Adrenal gland (tissue), 12 donors: ENCODE results near the gene SCOC. TPM values are rescaled to one million over a fixed set of nuclear protein-coding genes. Genes with fewer than 3 reads are reported as not detected.

ENCODE experiments used
- DNase-seq, 7 donors: peaks; one replicate each; pipeline ENCODE4 v3.0.0-alpha.2; 2019 to 2020
- H3K27ac ChIP-seq, 5 donors: fragments of 200-600 bp; sonication (generic) in 4 of 5; 1 replicate in 3 of 5; 2 replicates in 2 of 5; pipeline versions ENCODE4 v1.5.1 to v1.8.0; 2016 to 2020; ENCODE audit warnings: mild to moderate bottlenecking in 1 of 5
- H3K27me3 ChIP-seq: fragments of 200-600 bp; 2 replicates; pipeline ENCODE4 v1.8.0; 2021
- H3K36me3 ChIP-seq, 2 donors: fragments of 200-600 bp; replicated peaks in 1 of 2; 1 replicate in 1 of 2; 2 replicates in 1 of 2; pipeline versions ENCODE4 v1.5.1 to v1.8.0; 2018 to 2022
- H3K4me1 ChIP-seq, 2 donors: fragments of 200-600 bp; replicated peaks in 1 of 2; 1 replicate in 1 of 2; 2 replicates in 1 of 2; pipeline versions ENCODE4 v1.5.1 to v1.8.0; 2018 to 2021
- H3K4me3 ChIP-seq, 4 donors: fragments of 200-600 bp; sonication (generic) in 3 of 4; one replicate each; pipeline ENCODE4 v1.5.1; 2016 to 2018
- H3K9me3 ChIP-seq, 3 donors: fragments of 200-600 bp; sonication (generic) in 1 of 3; replicated peaks in 1 of 3; 1 replicate in 2 of 3; 2 replicates in 1 of 3; pipeline versions ENCODE4 v1.5.1 to v1.8.0; 2016 to 2021
- POLR2A ChIP-seq, 2 donors: fragments of 450-650 bp; IDR thresholded peaks; one replicate each; pipeline ENCODE4 v1.6.1; 2017; ENCODE audit warnings: antibody characterized with exemption in 2 of 2, mild to moderate bottlenecking in 2 of 2, moderate library complexity in 1 of 2
- WGBS, 4 donors: extraction: QIAGEN DNeasy Blood & Tissue Kit in 2 of 4; methylation state at CpG; one replicate each; pipeline versions ENCODE4 v1.1.5 to v1.1.7; 2013 to 2017; 5-methylcytosine and 5-hydroxymethylcytosine counted together
- intact Hi-C, 2 donors: fragments of 100-400 bp; cut with DNase I; formaldehyde crosslinking; loops; one replicate each; pipeline versions ENCODE4 v1.14.1 to v1.15.0; 2022 to 2023
- polyA plus RNA-seq, 3 donors: library from polyadenylated mRNA; stranded (reverse); fragments of 200-250 nt in 2 of 3; fragments of 350-450 nt in 1 of 3; fragmentation: Illumina TruSeq in 1 of 3; extraction: RNeasy Lipid Tissue Mini Kit (QIAGEN cat#74804) in 1 of 3; gene quantifications; one replicate each; pipeline ENCODE4 v1.2.3, GENCODE V29; 2013 to 2014
- total RNA-seq, 9 donors: library from RNA; depleted of rRNA in 4 of 9; stranded (reverse); fragments of >200 nt in 4 of 9; fragments of 120-200 nt in 1 of 9; fragmentation: NEBNext Ultra II Directional in 1 of 9; extraction: Animal tissue kit (Norgen Biotek cat#: 25700) in 1 of 9; gene quantifications; one replicate each; pipeline versions ENCODE4 v1.1.0 to v1.2.4, GENCODE V29; 2013 to 2023
- TF ChIP-seq, protein P1 (sequence below), 6 experiments: fragments of 450-650 bp in 4 of 6; fragments of 200-600 bp in 2 of 6; sonication (generic) in 1 of 6; IDR thresholded peaks; 1 replicate in 5 of 6; 2 replicates in 1 of 6; pipeline versions ENCODE4 v1.5.1 to v1.8.0; 2016 to 2021; ENCODE audit warnings: antibody characterized with exemption in 6 of 6, mild to moderate bottlenecking in 2 of 6, moderate library complexity in 1 of 6
- donor health status: healthy with polysubstance abuse.
- donor health status: Bipolar disorder and iron deficiency.
- donor health status: DM: yes; HTN: yes; CAD: no.
- donor health status: DM: no; HTN: no; CAD: no.
- donor health status: DM: no; HTN: no; CAD: no.
- donor health status: DM: yes; HTN: yes; CAD: no.

Gene SCOC
- total and polyA plus RNA-seq, 12 donors: 28.5 to 101 (median 46.1) TPM

DNA sequence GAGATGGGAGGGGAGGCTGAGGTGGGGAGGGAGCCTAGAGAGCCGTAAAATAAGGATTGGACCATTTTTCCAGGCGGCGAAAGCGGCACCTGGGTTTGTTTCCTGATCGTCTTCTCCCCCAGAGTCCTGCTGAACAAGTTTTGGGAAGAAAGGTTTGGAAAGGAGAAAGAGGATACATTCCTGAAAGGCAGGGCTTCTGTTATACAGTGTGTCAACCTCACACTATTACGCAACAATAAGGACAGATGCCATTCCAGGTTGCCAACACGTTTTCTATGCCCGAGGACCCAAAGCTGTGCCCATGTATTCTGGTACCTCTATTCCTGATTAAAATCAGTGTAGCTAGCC, 658 bp downstream of the SCOC start:
- no peaks in the 10 kb centered on the region for H3K9me3 ChIP-seq
- peak overlapping the region; percentile 71 to 80 (median 76) for H3K4me3 ChIP-seq
- H3K27me3 ChIP-seq: no peaks in the 10 kb centered on the region
- H3K4me1 ChIP-seq: peaks cover 5 to 38% of the 10 kb centered on the region in 2 donors
- WGBS, 4 donors: 1 to 5% (median 4%) methylated on average over 8 of the region's 8 CpGs
- DNase-seq: no peak
- no peak for TF ChIP-seq POLR2A (IDR thresholded peaks at IDR 0.05)
- TF ChIP-seq, protein P1, sequence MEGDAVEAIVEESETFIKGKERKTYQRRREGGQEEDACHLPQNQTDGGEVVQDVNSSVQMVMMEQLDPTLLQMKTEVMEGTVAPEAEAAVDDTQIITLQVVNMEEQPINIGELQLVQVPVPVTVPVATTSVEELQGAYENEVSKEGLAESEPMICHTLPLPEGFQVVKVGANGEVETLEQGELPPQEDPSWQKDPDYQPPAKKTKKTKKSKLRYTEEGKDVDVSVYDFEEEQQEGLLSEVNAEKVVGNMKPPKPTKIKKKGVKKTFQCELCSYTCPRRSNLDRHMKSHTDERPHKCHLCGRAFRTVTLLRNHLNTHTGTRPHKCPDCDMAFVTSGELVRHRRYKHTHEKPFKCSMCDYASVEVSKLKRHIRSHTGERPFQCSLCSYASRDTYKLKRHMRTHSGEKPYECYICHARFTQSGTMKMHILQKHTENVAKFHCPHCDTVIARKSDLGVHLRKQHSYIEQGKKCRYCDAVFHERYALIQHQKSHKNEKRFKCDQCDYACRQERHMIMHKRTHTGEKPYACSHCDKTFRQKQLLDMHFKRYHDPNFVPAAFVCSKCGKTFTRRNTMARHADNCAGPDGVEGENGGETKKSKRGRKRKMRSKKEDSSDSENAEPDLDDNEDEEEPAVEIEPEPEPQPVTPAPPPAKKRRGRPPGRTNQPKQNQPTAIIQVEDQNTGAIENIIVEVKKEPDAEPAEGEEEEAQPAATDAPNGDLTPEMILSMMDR (IDR thresholded peaks at IDR 0.05): no peak
- peak overlapping the region; percentile 71 to 90 (median 82) for H3K27ac ChIP-seq
- intact Hi-C loops: no loop called here
- no peaks in the 10 kb centered on the region for H3K36me3 ChIP-seq

DNA sequence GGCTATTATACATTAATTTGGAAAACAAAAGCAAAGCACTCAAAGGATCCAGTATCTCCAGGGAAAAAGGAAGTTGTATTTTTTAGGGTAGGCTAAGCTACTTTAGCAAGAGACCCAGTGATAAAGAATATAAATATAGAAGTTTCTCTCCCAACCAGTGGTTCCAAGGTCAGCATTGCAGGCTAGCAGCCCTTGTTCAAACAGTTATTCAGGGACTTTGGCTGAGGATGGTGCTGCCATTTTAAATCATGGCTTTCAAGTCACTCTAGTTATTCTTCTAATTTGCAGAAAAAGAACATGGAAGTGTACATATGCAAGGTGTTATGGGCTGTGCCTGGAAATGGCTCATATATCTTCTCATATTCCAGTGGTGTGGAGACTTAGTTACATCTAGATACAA, 9.3 kb downstream of the SCOC start:
- no peak for DNase-seq
- H3K27ac ChIP-seq: no peak overlapping the region
- intact Hi-C loops: no loop called here
- H3K4me1 ChIP-seq: no peaks in the 10 kb centered on the region
- no peak for TF ChIP-seq POLR2A (IDR thresholded peaks at IDR 0.05)
- TF ChIP-seq, protein P1 (IDR thresholded peaks at IDR 0.05): no peak
- no peaks in the 10 kb centered on the region for H3K36me3 ChIP-seq
- no peak overlapping the region for H3K4me3 ChIP-seq
- H3K9me3 ChIP-seq: no peaks in the 10 kb centered on the region
- no peaks in the 10 kb centered on the region for H3K27me3 ChIP-seq

DNA sequence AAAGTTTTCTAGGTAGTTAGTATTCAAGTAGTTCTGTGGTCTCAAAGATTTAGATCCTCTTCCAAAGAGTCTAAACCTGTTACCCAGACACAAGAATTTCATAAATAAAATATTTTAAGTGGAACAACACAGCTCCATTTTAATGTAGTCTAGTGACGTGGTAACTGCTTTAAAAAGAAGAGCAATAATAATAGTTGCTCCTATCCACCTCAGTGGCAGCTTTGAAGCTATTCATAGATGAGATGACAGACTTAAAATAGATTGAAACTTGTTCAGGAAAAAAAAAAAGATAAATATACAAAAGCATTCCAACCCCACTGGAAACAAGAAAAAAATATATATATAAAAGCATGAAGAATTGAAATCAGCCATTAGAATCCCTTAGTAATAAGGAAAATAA, 14.6 kb downstream of the SCOC start:
- Histone ChIP-seq H3K27me3 (no peaks in the 10 kb centered on the region), H3K4me3 (no peak overlapping the region), H3K36me3 (no peaks in the 10 kb centered on the region), H3K27ac (no peak overlapping the region), H3K9me3 (no peaks in the 10 kb centered on the region), H3K4me1 (no peaks in the 10 kb centered on the region)
- intact Hi-C loops: no loop called here
- WGBS, 4 donors: 76 to 93% (median 86%) methylated on average over 1 of the region's 1 CpG
- no peak for TF ChIP-seq POLR2A (IDR thresholded peaks at IDR 0.05)
- TF ChIP-seq, protein P1 (IDR thresholded peaks at IDR 0.05): no peak
- no peak for DNase-seq

DNA sequence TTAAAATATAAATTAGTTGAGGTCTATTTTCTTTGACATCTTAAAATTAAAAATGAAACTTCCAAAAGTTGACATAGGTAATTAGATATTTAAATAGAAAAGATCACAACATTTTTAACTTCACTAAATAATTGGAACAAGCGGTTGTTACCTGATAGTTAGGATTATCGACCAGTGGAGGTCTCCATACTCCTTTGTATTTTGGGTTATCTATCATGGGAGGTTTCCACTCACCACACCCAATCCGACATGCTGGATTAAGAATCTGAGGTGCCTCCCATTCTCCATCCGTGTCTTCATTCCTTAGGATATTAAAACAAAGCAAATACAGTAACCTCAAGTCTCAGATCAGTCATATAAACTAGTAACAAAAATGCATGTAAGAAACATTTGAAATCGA, 22.2 kb downstream of the SCOC start:
- no peak for TF ChIP-seq POLR2A (IDR thresholded peaks at IDR 0.05)
- TF ChIP-seq, protein P1 (IDR thresholded peaks at IDR 0.05): no peak
- Histone ChIP-seq H3K4me3 (no peak overlapping the region), H3K27ac (no peak overlapping the region), H3K4me1 (no peaks in the 10 kb centered on the region), H3K9me3 (no peaks in the 10 kb centered on the region), H3K36me3 (no peaks in the 10 kb centered on the region), H3K27me3 (no peaks in the 10 kb centered on the region)
- DNase-seq: no peak
- WGBS, 4 donors: 70 to 81% (median 77%) methylated on average over 5 of the region's 5 CpGs
- intact Hi-C loops: no loop called here
